Measurements from ENCODE around the gene ACVR1B.
"Not testable (repeated sequence)": the region's sequence is repeated elsewhere in the genome, so short reads cannot be mapped to it uniquely, and the experiment has no call there.

ACVR1B gene

DNA sequence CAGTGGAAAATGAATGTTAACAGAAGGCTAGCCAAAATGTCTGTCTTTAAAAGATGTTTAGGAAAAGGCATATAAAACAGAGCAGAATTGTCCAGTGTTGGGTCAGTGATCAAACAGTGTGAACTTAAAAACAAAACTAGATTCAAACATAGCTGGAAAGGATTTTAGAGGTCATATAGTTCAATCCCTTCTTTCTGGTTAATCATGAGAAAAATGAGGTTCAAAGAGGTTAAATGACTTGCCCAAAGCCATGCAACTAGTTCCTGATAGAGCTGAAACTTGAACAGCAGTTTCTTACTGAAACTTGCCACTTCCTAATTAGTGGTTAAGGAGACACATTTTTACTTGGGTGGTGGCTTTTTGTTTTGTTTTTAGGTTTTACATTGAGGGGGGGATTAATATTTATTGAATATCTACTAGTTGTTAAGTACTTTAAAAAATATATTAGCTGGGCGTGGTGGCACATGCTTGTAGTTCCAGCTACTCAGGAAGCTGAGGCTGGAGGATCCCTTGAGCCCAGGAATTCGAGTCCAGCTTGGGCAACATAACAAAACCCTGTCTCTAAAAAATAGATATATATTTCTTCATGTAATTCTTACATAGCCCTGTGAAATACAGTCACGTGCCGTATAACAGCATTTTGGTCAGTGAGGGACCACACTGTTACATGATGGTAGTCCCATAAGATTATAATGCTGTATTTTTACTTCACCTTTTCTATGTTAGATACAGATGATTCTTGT lies 20.4 kb downstream of the ACVR1B start:
- no peak for DNase-seq

DNA sequence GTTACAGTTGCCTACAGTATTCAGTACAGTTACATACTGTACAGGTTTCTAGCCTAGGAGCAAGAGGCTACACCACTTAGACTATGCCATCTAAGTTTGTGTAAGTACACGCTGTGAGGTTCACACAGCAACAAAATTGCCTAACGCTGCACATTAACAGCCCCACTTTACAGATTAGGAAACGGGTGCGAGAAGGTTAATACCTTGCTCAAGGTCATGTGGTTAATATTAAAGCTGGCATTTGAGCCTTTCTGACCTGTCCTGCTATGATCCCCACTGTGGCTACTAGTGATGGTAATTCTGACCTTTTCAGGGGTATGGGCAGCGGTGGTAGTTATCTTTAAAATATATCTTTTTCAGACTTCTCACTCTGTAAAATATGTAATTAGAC lies 20.9 kb downstream of the ACVR1B start:
- no peak for DNase-seq

GRCh38 chr12:51972849-51973273 lies 21.4 kb downstream of the ACVR1B start:
- no peak for DNase-seq

GRCh38 chr12:51973560-51973959 lies 22.1 kb downstream of the ACVR1B start:
- DNase-seq, result no peak

DNA sequence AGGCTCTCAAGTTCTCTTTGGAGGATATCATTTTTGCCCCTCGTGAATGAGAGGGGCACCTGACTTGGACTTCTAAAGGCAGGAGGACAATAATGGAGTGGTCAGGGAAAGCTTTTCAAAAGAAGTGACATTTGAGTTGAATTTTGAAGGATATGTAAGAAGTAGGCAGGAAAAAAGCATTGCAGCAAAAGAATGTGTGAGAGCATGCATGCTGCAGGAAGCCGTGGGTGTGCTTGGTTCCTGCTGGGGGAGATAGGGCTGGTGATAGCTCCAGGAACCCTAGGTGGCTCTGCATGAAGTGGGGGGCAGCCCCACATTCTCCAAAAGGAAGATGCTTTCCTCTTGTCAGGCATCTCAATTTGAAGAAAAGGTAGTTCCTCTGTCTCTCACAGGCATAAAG lies 23.1 kb downstream of the ACVR1B start:
- no peak for DNase-seq

GRCh38 chr12:51975196-51975595 lies 23.7 kb downstream of the ACVR1B start:
- DNase-seq, result no peak

GRCh38 chr12:51976376-51977160 lies 25.1 kb downstream of the ACVR1B start:
- no peak for DNase-seq

DNA sequence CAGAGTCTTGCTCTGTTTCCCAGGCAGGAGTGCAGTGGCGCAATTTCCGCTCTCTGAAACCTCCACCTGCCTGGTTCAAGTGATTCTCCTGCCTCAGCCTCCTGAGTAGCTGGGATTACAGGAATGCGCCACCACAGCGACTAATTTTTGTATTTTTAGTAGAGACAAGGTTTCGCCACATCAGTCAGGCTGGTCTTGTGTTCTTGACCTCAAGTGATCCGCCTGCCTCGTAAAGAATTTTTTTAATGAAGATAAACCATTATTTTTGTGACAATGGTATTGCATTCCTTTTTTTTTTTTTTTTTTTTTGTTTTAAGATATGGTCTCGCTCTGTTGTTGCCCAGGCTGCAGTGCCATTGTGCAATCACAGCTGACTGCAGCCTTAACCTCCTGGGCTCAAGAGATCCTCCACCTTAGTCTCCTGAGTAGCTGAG lies 25.8 kb downstream of the ACVR1B start:
- no peak for DNase-seq

GRCh38 chr12:51979306-51979705 lies 27.8 kb downstream of the ACVR1B start:
- DNase-seq, result not testable (repeated sequence)

DNA sequence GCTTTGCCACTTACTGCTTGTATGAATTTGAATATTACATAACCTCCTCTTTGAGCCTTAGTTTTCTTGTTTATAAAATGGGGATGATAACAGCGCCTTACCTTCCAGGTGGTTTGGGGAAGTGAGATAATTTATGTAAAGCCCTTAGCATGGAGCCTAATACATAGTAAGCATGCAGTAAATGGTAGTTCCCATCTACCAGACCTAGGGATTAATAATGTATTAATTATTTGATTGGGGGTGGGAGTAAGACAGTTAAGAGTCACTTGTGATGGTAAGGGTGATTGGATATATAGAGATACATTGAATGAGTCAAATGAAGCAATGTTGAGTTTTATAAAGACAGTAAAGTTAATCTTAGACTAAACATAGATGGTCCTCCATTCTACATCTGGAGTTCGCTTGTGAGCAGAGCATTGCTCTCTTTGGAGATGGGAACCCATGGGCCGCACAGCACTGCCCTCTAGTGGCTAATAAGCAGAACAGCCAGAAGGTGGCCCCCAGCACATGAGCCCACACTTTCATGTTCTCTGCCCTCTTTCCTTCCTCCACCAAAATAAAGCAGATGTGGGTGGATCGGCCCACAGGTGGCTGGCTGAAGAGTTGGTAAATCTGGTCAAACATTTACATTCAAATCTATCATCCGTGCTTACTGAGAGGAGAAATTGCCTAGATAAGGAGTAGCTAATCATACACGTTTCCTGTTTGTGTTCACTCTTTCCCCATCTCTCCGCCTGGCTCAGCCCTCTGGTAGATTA lies 28.7 kb downstream of the ACVR1B start:
- peak; percentile 44 for DNase-seq

DNA sequence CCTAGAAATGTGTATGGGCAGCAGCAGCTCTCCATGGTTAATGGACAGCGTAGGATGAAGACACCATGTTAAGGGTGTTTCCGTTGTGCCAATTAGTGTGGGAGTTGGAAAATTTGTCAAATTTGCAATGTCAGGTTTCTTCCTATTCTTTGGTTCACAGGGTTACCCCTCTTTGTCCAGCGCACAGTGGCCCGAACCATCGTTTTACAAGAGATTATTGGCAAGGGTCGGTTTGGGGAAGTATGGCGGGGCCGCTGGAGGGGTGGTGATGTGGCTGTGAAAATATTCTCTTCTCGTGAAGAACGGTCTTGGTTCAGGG lies 29.3 kb downstream of the ACVR1B start:
- DNase-seq, result no peak

- no peak for DNase-seq
These were observed 33.2 kb downstream of the ACVR1B start for GRCh38 chr12:51984657-51985056.

DNA sequence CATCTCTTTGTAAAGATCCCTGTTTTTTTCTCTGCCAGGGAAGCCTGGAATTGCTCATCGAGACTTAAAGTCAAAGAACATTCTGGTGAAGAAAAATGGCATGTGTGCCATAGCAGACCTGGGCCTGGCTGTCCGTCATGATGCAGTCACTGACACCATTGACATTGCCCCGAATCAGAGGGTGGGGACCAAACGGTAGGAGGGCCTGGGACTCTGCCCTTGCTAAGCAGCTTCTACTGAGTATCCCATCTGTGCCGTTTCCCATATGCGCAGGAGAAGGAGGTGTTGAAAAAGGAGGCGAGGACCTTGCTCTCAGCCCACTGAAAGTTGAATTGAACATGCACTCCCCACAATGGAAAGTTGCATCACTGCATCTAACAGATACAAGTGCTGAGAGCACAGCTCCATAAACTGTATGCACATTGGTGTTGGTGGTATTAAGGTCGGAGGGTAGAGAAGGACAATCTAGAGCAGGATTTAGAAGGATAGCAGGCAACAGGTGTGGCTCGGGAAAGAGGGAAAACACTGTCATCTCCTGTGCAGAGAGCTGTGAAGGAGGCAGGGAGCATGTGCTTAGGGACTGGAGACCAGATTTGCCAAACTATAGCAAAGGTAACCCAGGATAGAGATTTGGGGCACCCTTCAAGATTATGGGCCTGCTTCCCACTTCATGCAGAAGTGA lies 33.8 kb downstream of the ACVR1B start:
- no peak for DNase-seq

- DNase-seq, result no peak
These were observed 35.3 kb downstream of the ACVR1B start for GRCh38 chr12:51986834-51987233.

GRCh38 chr12:51992246-51992645 lies 40.7 kb downstream of the ACVR1B start:
- no peak for DNase-seq

DNA sequence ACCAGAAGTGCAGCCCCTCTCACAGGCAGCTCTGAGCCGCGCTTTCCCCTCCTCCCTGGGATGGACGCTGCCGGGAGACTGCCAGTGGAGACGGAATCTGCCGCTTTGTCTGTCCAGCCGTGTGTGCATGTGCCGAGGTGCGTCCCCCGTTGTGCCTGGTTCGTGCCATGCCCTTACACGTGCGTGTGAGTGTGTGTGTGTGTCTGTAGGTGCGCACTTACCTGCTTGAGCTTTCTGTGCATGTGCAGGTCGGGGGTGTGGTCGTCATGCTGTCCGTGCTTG lies 43.0 kb downstream of the ACVR1B start:
- DNase-seq, result no peak

DNA sequence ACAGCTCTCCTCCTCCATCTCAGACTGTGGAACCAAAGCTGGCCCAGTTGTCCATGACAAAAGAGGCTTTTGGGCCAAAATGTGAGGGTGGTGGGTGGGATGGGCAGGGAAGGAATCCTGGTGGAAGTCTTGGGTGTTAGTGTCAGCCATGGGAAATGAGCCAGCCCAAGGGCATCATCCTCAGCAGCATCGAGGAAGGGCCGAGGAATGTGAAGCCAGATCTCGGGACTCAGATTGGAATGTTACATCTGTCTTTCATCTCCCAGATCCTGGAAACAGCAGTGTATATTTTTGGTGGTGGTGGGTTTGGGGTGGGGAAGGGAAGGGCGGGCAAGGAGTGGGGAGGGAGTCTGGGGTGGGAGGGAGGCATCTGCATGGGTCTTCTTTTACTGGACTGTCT lies 43.5 kb downstream of the ACVR1B start:
- DNase-seq, result no peak

GRCh38 chr12:51997136-51997535 lies 45.6 kb downstream of the ACVR1B start:
- no peak for DNase-seq

DNA sequence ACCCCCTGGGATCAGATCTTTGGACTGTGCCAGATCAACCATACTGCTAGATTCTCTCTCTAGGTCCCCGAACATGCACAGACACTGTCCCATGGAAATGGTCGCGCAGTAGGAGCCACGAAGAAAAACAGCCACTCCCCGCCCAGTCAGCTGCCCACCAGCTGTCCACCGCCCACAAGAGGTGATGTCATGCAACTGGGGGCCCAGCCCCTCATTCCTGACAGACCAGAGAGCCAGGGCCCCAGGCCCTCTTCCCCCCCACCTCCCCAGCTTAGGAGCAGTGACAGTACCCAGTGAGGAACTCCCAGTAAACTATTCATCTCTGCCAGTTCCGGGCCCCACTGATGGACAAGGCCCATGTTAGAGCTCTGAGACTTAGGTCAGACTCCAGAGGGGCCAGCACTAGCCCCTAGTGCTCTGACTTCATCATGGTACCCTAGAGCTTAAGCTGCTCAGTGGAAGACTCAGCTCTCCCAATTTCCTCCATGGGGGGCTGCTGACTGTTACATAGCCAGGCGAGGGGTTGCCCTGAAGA lies 51.6 kb downstream of the ACVR1B start:
- no peak for DNase-seq

DNA sequence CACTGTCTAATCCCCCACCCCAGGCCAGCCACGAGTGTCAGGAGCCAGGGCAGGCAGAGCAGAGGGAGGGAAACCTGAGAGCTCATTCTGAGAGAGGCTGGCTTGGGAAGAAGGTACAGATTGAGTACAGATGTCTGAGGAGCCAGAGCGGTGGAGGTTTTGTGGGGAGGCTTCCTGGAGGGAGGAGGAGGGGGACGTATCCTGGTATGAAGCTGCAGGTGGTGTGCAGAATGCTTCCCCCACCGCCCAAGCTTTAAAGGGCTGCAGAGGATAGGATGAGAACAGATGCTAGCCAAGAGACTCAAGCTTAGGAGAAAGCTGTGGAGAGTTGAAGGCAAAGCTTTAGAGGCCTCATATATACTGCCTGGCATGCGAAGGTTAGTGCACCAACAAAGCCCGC lies 52.1 kb downstream of the ACVR1B start:
- DNase-seq, result no peak

- DNase-seq, result no peak
These were observed 52.6 kb downstream of the ACVR1B start for GRCh38 chr12:52004042-52004648.

DNA sequence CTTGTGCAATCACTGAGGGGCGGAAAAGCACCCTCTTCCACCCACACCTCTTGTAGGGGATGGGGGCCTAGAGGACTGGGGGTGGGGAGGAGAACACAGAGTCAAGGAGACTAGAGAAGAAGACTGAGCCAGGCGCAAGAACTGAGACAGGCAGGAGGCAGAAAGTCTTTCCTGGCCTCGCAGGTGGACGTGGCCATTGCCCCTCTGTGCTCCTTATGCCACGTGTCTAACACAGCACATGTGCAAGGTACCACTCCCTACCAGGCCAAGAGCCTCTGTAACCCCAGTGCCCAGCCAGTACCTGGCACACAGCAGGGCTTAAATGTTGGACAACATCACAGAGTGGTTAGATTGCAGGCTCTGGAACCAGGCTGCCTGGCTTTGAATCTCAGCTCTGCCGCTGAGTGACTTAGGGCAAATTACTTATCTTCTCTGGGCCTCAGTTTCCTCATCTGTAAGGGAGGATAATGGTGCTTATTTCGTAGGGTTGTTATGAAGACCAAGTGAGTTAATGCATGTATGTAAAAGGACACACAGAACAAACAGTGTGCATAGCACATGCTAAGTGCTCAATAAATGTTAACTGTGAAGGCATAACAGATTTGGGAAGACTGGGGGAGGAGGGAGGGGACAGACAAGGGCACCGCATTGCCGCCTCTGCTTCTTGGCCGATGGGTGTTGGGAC lies 53.9 kb downstream of the ACVR1B start:
- DNase-seq, result no peak

All from NCI-H2227 treated with DMSO at 0.1 percent for 48 hours (cell line).